HG03469 (cell line): ENCODE measurements around the gene TEX52.

Experiments
- ATAC-seq: cut with Tn5 transposase; IDR thresholded peaks from one replicate; pipeline ENCODE4 v1.9.1; 2021; ENCODE audit warnings: mild to moderate bottlenecking, moderate library complexity, moderate number of reproducible peaks; ENCODE audit not compliant: unreplicated experiment

The TEX52 gene

GRCh38 chr12:2857021-2857431, at the start of gene TEX52:
TSS of gene TEX52 (minus strand) at chr12:2857039. CDS start at chr12:2857026, 13 bp downstream.
- ATAC-seq: no peak

- ATAC-seq: no peak
Observed at GRCh38 chr12:2904260-2904659, 47.4 kb upstream of the TEX52 start.

- ATAC-seq: no peak
Observed at GRCh38 chr12:2902272-2902880, 45.5 kb upstream of the TEX52 start.

- ATAC-seq: no peak
Observed at GRCh38 chr12:2900642-2901041, 43.8 kb upstream of the TEX52 start.

GRCh38 chr12:2897418-2897817, 40.6 kb upstream of the TEX52 start:
- ATAC-seq: no peak

GRCh38 chr12:2895511-2895910, 38.7 kb upstream of the TEX52 start:
- ATAC-seq: no peak

GRCh38 chr12:2895051-2895451, 38.2 kb upstream of the TEX52 start:
- no peak for ATAC-seq

- ATAC-seq: no peak
Observed at GRCh38 chr12:2893007-2893406, 36.2 kb upstream of the TEX52 start.

- no peak for ATAC-seq
Observed at GRCh38 chr12:2892246-2892645, 35.4 kb upstream of the TEX52 start.

- no peak for ATAC-seq
Observed at GRCh38 chr12:2891240-2892053, 34.6 kb upstream of the TEX52 start.

- ATAC-seq: peak; percentile 90
Observed at GRCh38 chr12:2890388-2891239, 33.8 kb upstream of the TEX52 start, which contains the start of gene TULP3. TSS of gene TULP3 (plus strand) at chr12:2890891. CDS start at chr12:2890948, 57 bp downstream.

- no peak for ATAC-seq
Observed at GRCh38 chr12:2890001-2890387, 33.2 kb upstream of the TEX52 start.

GRCh38 chr12:2886768-2887450, 30.1 kb upstream of the TEX52 start:
- ATAC-seq: no peak

GRCh38 chr12:2884810-2885209, 28.0 kb upstream of the TEX52 start:
- ATAC-seq: no peak

- no peak for ATAC-seq
Observed at GRCh38 chr12:2879853-2880252, 23.0 kb upstream of the TEX52 start.

- no peak for ATAC-seq
Observed at GRCh38 chr12:2877953-2878732, 21.3 kb upstream of the TEX52 start.

- ATAC-seq: peak; percentile 40
Observed at GRCh38 chr12:2877047-2877952, 20.5 kb upstream of the TEX52 start, which contains the start of the genes FOXM1 and RHNO1. TSS of gene FOXM1 (minus strand) at chr12:2877174. CDS start at chr12:2874478, 2,696 bp downstream. TSS of gene RHNO1 (plus strand) at chr12:2877223. CDS start at chr12:2885367, 8,144 bp downstream.

GRCh38 chr12:2876431-2877046, 19.7 kb upstream of the TEX52 start:
- peak; percentile 15 for ATAC-seq
